BLaER1 (cell line): ENCODE data around the gene LRRC59.
"Not testable (repeated sequence)": the region's sequence is repeated elsewhere in the genome, so short reads cannot be mapped to it uniquely, and the experiment has no call there.

Experiments used
- H3K27ac ChIP-seq: shearing (Covaris generic); formaldehyde crosslinking; 2 replicates; pipeline ENCODE4 v1.8.1; 2022
- H3K27me3 ChIP-seq: shearing (Covaris generic); formaldehyde crosslinking; 2 replicates; pipeline ENCODE4 v1.8.1; 2022
- H3K36me3 ChIP-seq: shearing (Covaris generic); formaldehyde crosslinking; 2 replicates; pipeline ENCODE4 v1.8.1; 2022
- H3K4me1 ChIP-seq: shearing (Covaris generic); formaldehyde crosslinking; 2 replicates; pipeline ENCODE4 v1.8.1; 2022
- H3K4me2 ChIP-seq: shearing (Covaris generic); formaldehyde crosslinking; 2 replicates; pipeline ENCODE4 v1.8.1; 2022
- H3K4me3 ChIP-seq: shearing (Covaris generic); formaldehyde crosslinking; 2 replicates; pipeline ENCODE4 v1.8.1; 2022
- H3K9ac ChIP-seq: shearing (Covaris generic); formaldehyde crosslinking; 2 replicates; pipeline ENCODE4 v1.8.1; 2022
- H3K9me3 ChIP-seq: shearing (Covaris generic); formaldehyde crosslinking; 2 replicates; pipeline ENCODE4 v1.8.1; 2022
- H4K20me1 ChIP-seq: shearing (Covaris generic); formaldehyde crosslinking; 2 replicates; pipeline ENCODE4 v1.8.1; 2022
- Cebpa-rat ChIP-seq: shearing (Covaris generic); IDR thresholded peaks from 2 replicates; pipeline ENCODE4 v1.8.1; 2022

Gene LRRC59

DNA sequence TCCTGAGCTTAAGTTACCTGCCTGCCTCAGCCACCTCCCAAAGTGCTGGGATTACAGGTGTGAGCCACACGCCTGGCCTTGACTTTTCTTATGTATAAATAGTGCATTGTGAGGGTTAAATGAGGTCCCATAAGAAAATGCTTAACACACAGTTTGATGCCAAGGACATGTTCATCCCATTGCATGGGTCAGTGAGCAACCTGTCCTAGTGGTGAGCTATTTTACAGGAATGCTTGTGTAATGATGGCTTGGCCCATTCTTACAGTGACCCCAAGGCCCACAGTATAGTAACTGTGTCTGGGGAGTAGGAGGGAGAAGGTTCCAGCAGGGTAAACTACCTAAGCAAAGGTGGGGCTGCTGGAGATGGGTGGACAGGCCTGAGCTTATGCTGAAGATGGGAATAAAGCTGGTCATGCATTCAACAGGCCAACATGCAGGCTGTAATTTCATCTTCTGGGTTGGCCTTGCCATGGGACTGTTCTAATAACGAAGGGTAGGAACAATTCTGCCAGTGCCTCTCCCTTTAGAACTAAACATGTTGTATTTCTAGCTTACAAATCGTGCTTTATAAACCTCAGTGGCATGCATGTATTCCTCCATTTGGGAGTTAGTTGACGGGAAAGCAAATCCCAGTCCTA is 34.9 kb upstream of the LRRC59 start:
- Histone ChIP-seq H3K36me3 (peaks cover 5% of the 10 kb centered on the region; the same call in 1 of the 2 replicates), H3K4me1 (peaks cover 13% of the 10 kb centered on the region), H4K20me1 (0 out of 2 replicates have a peak, but pooled peaks cover 6% of the 10 kb centered on the region), H3K9ac (no peak overlapping the region), H3K27me3 (no peaks in the 10 kb centered on the region), H3K9me3 (no peaks in the 10 kb centered on the region), H3K4me2 (no peak overlapping the region), H3K27ac (no peak overlapping the region), H3K4me3 (no peak overlapping the region)
- no peak for TF ChIP-seq Cebpa-rat

DNA sequence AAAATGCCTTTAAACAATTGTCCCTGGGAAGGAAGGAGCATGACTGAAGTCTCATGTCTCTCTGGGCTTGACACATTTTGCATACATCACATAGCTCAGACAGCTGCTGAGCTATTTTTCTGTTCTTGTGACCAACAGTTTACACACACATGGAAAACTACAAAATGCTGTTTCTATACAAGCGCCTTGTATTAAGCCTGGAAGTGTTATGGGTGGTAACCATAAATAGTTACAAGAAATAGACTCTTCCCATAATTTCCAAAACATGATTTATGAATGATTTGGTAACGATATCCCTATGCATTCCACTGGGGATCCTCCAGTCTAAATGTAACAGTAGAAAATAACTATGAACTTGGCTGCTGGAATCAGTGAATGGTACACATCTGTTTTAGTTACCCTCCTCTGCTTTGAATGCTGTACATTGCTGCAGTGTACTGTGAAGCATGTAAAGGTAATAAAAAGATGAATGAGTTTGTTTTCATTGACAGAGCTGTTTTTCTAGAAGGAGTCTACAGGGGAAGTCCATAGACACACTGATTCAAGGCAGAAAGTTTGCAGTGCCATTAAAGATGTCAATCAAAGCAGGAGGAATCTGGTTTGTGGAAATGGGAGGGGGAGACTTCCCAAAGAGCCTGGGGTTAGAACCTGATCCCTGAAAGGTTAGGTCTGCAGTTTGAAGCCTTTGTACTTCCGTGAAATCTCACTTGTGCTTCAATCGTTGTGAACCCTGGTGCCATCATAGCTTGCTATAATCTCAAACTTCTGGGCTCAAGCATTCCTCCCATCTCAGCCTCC is 33.7 kb upstream of the LRRC59 start:
- TF ChIP-seq Cebpa-rat, result no peak
- Histone ChIP-seq H4K20me1 (0 out of 2 replicates have a peak, but pooled peaks cover 6% of the 10 kb centered on the region), H3K36me3 (no peaks in the 10 kb centered on the region), H3K4me2 (no peak overlapping the region), H3K9ac (no peak overlapping the region), H3K4me3 (no peak overlapping the region), H3K4me1 (peaks cover 21% of the 10 kb centered on the region), H3K27me3 (no peaks in the 10 kb centered on the region), H3K9me3 (no peaks in the 10 kb centered on the region), H3K27ac (no peak overlapping the region)

DNA sequence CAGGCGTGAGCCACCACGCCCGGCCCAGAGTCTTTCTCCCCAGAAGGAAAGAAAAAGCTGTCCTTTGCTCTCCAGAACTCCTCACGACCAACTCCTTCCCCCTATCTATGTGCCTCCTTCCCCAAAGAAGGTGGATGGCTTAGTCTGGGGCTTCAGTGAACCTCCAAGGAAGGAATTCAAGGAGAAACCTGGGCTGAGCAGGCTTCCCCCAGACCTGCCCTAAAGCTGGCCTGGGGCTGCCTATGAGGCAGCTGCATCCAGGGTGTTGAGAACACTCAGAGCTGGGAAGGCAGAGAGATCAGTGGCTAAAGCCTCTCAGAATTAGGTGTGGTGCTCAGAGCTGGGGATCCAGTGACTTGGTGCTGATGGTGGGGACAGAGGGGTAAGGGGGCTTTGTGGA is 32.5 kb upstream of the LRRC59 start:
- no peak overlapping the region for H3K9ac ChIP-seq
- H4K20me1 ChIP-seq, result 0 out of 2 replicates have a peak, but pooled peaks cover 6% of the 10 kb centered on the region
- H3K36me3 ChIP-seq, result no peaks in the 10 kb centered on the region
- no peak for TF ChIP-seq Cebpa-rat
- H3K4me1 ChIP-seq, result peaks cover 31% of the 10 kb centered on the region
- no peaks in the 10 kb centered on the region for H3K27me3 ChIP-seq
- H3K4me2 ChIP-seq, result no peak overlapping the region
- no peaks in the 10 kb centered on the region for H3K9me3 ChIP-seq
- no peak overlapping the region for H3K4me3 ChIP-seq
- H3K27ac ChIP-seq, result no peak overlapping the region

DNA sequence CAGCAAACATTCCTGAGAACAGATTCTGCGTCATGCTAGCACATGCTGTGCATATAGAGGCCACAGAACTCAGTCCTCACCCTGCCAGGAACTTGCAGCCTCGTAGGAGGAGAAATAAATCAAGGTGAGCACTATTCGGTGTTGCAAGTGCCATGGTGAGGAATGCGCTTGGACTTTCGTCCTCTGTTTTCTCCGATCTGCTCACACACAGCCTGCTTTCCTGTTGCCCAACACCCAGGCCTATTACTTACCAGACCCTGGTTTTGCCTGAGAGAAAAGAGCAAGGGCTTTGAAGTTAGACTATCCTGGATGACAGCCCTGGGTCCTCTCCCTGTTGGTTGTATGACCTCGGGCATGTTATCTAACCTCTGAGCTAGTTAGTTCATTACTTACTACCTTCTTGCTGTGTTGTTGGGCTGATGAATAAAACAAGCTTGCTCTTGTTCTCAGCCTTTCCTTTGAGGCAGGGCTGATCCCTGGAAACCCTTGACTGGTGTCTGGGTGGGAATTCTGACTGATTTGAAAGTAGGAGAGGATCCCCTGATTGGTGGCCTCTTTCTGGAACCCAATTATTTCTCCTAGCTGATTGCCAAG is 31.6 kb upstream of the LRRC59 start:
- H3K9ac ChIP-seq, result no peak overlapping the region
- no peak overlapping the region for H3K27ac ChIP-seq
- H4K20me1 ChIP-seq, result 0 out of 2 replicates have a peak, but pooled peaks cover 6% of the 10 kb centered on the region
- H3K36me3 ChIP-seq, result no peaks in the 10 kb centered on the region
- peaks cover 39% of the 10 kb centered on the region for H3K4me1 ChIP-seq
- H3K9me3 ChIP-seq, result no peaks in the 10 kb centered on the region
- no peak overlapping the region for H3K4me3 ChIP-seq
- TF ChIP-seq Cebpa-rat, result no peak
- no peaks in the 10 kb centered on the region for H3K27me3 ChIP-seq
- H3K4me2 ChIP-seq, result no peak overlapping the region

DNA sequence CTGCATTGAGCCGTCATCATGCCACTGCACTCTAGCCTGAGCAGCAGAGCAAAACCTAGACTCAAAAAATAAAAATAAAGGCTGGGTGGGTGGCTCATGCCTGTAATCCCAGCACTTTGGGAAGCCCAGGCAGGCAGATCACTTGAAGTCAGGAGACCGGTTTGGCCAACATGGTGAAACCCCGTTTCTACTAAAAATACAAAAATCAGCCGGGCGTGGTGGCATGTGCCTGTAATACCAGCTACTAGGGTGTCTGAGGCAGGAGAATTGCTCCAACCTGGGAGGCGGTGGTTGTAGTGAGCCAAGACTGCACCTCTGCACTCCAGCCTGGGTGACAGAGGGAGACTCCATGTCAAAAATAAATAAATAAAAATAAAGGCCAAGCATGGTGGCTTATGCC is 30.8 kb upstream of the LRRC59 start:
- Histone ChIP-seq H3K4me1 (peaks cover 46% of the 10 kb centered on the region), H3K4me2 (peak overlapping the region; percentile 99)
- not testable (repeated sequence) for H4K20me1 ChIP-seq, H3K27me3 ChIP-seq, H3K9ac ChIP-seq, H3K27ac ChIP-seq, H3K4me3 ChIP-seq, H3K9me3 ChIP-seq, H3K36me3 ChIP-seq

DNA sequence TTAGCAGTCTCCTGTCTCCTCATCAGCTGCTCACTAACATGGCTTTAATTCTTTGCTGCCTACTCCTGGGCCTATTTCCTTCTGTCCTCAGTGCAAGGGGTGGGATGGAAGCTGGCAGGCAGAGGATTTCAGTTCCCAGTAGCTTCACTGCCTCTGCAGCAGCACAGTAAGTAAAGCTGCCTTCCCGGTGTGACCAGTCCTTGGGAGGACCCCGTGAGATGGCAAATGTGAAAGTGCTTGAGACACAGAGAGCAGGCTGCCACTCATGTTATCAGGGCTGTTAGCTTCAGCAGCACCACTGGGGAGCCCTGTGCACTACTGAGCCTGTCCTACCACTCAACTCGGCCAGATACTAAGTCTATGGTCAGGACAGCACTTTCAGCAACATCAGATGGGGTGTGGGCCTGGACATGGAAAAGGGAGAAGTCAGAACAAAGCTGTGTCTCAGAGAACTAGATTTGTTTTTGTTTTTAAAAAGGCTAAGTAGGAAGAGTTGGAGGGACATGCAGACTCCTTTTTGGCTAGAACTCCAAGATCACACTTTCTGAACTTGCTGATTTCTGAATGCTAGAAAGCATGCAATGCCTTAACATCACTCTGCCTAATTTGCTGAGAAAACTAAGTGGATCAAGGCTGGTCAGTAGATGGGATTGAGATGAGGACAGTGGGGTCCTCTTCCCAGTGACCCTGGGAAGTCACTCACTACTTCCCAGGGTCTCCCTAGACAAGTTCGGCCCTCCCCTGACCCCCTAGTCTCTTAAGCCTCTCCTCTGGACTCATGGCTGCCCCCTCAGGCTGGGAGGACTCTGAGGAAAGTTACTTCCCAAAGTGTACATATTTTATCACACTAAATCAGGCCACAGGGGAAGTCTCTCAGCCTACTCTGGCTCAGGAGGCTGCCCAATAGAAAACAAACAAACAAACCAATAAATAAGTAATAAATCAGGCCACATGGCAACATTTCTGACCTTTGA is 29.8 kb upstream of the LRRC59 start:
- H3K4me1 ChIP-seq, result peaks cover 50% of the 10 kb centered on the region
- no peak for TF ChIP-seq Cebpa-rat
- H3K4me2 ChIP-seq, result peak overlapping the region; percentile 99
- H4K20me1 ChIP-seq, result no peaks in the 10 kb centered on the region
- H3K4me3 ChIP-seq, result peak overlapping the region; percentile 73
- H3K9me3 ChIP-seq, result no peaks in the 10 kb centered on the region
- H3K27ac ChIP-seq, result peak overlapping the region; percentile 62
- H3K36me3 ChIP-seq, result no peaks in the 10 kb centered on the region
- no peaks in the 10 kb centered on the region for H3K27me3 ChIP-seq
- H3K9ac ChIP-seq, result peak overlapping the region; percentile 79

DNA sequence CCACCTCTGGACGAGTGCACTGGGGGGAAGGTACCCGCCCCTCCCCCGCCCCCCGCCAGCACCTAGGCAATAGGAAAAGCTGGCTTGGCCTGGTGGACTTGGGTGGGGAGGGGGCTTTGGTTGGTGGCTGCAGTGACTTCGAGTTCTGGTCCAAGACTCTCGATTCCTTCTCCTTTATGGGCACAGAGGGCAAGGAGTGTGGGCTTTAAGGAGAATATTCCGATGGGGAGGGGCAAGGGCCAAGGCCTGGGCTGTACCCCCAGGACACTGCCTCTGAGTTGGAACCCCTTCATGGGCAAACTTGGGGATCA is 29.1 kb upstream of the LRRC59 start:
- Histone ChIP-seq H3K9ac (peak overlapping the region; percentile 79), H3K27ac (peak overlapping the region; percentile 85; the same call in 1 of the 2 replicates), H3K4me3 (peak overlapping the region; percentile 73), H3K4me2 (peak overlapping the region; percentile 99), H3K4me1 (peaks cover 55% of the 10 kb centered on the region), H3K9me3 (no peaks in the 10 kb centered on the region), H3K27me3 (no peaks in the 10 kb centered on the region), H4K20me1 (no peaks in the 10 kb centered on the region), H3K36me3 (no peaks in the 10 kb centered on the region)
- no peak for TF ChIP-seq Cebpa-rat

DNA sequence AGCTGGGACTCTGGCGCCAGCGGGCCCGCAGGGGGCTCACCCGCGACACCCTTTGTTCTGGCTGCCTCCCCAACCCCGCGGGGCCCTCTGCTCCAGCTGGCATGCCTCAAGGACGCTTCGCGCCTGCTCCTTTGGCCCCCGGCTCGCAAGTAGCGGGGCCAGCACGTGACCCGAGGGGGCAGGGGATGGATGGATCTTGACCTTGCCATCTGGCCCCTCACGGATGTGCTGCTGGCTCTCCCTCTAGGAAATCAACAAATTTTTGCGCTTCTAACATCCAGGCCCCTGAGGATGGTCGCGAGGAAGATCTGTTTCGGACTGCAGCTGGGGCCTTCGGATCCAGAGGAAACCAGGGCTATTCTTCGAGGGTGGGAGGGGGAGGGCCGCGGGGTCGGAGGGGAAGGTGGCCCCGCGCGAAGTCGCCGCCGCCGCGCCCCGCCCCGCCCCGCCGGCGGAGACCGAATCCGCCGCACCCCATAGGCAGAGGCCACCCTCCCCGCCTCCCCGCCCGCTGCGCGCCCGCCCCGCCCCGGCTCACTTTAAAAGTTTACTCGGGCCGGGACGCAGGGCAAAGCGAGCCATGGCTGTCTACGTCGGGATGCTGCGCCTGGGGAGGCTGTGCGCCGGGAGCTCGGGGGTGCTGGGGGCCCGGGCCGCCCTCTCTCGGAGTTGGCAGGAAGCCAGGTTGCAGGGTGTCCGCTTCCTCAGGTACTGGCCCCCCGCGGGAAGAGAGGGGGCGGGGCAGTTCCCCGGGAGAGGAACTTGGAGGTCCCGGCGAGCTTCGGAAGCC is 28.6 kb upstream of the LRRC59 start, which contains the start of gene ACSF2:
Gene ACSF2 (plus strand): TSS at position 537 of the 790 bp plus-strand sequence. CDS start 44 bp downstream, at position 581.
- H3K27ac ChIP-seq, result peak within 1 kb of the TSS; percentile 85
- H4K20me1 ChIP-seq, result no peaks in the 10 kb centered on the region
- peaks cover 60% of the 10 kb centered on the region for H3K4me1 ChIP-seq
- H3K9me3 ChIP-seq, result no peaks in the 10 kb centered on the region
- H3K4me3 ChIP-seq, result peak within 1 kb of the TSS; percentile 73
- H3K36me3 ChIP-seq, result no peaks in the 10 kb centered on the region
- H3K4me2 ChIP-seq, result peak within 1 kb of the TSS; percentile 99
- no peak for TF ChIP-seq Cebpa-rat
- peak within 1 kb of the TSS; percentile 79 for H3K9ac ChIP-seq
- no peaks in the 10 kb centered on the region for H3K27me3 ChIP-seq
